IMR-90 (cell line): Measurements from ENCODE around the gene TESK2. TPM values are rescaled to one million over a fixed set of nuclear protein-coding genes. Genes with fewer than 3 reads are reported as not detected.

Experiments used
- ATAC-seq: fragments of 200-7000 bp; cut with Tn5 transposase; 2 replicates; pipeline ENCODE4 v1.9.1; 2020; ENCODE audit warnings: low read depth, mild to moderate bottlenecking, moderate library complexity
- BruUV-seq: library from RNA; stranded (reverse); fragments of 400-500 nt; replicated peaks from 2 replicates; lab custom pipeline; 2021; lab: Mats Ljungman, UMichigan
- CTCF ChIA-PET: fragments of 300-600 bp; formaldehyde crosslinking; extraction: SDS; loops from one replicate; lab custom pipeline; 2021; ENCODE audit warnings: antibody characterized with exemption; lab: Yijun Ruan, JAX
- POLR2A ChIA-PET: fragments of 300-600 bp; sonication (Branson Sonifier 250); formaldehyde crosslinking; loops from one replicate; lab custom pipeline; 2022; ENCODE audit warnings: antibody characterized with exemption; ENCODE audit not compliant: unreplicated experiment; lab: Charles Lee
- DNase-seq: peaks from one replicate; pipeline ENCODE4 v3.0.0; 2013
- H2AFZ ChIP-seq: replicated peaks from 2 replicates; pipeline ENCODE3; 2013; ENCODE audit warnings: low read length, mild to moderate bottlenecking; ENCODE audit not compliant: poor library complexity
- H2AK5ac ChIP-seq: 2 replicates; pipeline ENCODE4 v1.6.1; 2013; ENCODE audit warnings: low read depth, low read length, inconsistent platforms
- H2AK9ac ChIP-seq: replicated peaks from 2 replicates; pipeline ENCODE3; 2013; ENCODE audit warnings: mild to moderate bottlenecking, low read depth, low read length, moderate library complexity; ENCODE audit not compliant: poor library complexity
- H2BK120ac ChIP-seq: 2 replicates; pipeline ENCODE4 v1.6.1; 2013; ENCODE audit warnings: low read depth, low read length, inconsistent platforms
- H2BK15ac ChIP-seq: 3 replicates; pipeline ENCODE4 v1.6.1; 2013; ENCODE audit warnings: low read depth, low read length, inconsistent platforms
- H2BK20ac ChIP-seq: 2 replicates; pipeline ENCODE4 v1.6.1; 2013; ENCODE audit warnings: low read depth, mild to moderate bottlenecking, inconsistent platforms, low read length, moderate library complexity
- H2BK5ac ChIP-seq: 2 replicates; pipeline ENCODE4 v1.6.1; 2013; ENCODE audit warnings: mild to moderate bottlenecking, low read depth, low read length, inconsistent platforms; ENCODE audit not compliant: poor library complexity, severe bottlenecking
- H3K14ac ChIP-seq: replicated peaks from 2 replicates; pipeline ENCODE4 v1.6.1; 2013; ENCODE audit warnings: low read depth, low read length, inconsistent platforms
- H3K18ac ChIP-seq: 2 replicates; pipeline ENCODE4 v1.6.1; 2013; ENCODE audit warnings: low read depth, low read length, control low read depth
- H3K23ac ChIP-seq: 2 replicates; pipeline ENCODE4 v1.6.1; 2013; ENCODE audit warnings: low read depth, low read length, inconsistent platforms
- H3K27ac ChIP-seq: 2 replicates; pipeline ENCODE4 v1.5.1; 2013; ENCODE audit warnings: mild to moderate bottlenecking, control low read depth, low read length; ENCODE audit not compliant: insufficient read depth
- H3K27me3 ChIP-seq: 2 replicates; pipeline ENCODE4 v1.6.1; 2013; ENCODE audit warnings: low read length; ENCODE audit not compliant: control insufficient read depth, insufficient read depth
- H3K36me3 ChIP-seq: 2 replicates; pipeline ENCODE4 v1.6.1; 2013; ENCODE audit warnings: low read length, mixed read lengths; ENCODE audit not compliant: control insufficient read depth, insufficient read depth
- H3K4ac ChIP-seq: 2 replicates; pipeline ENCODE4 v1.6.1; 2013; ENCODE audit warnings: low read depth, low read length, inconsistent platforms
- H3K4me1 ChIP-seq: 2 replicates; pipeline ENCODE4 v1.6.1; 2013; ENCODE audit warnings: low read length, mixed read lengths; ENCODE audit not compliant: control insufficient read depth, insufficient read depth
- H3K4me2 ChIP-seq: 2 replicates; pipeline ENCODE4 v1.6.1; 2013; ENCODE audit warnings: low read depth, mild to moderate bottlenecking, control low read depth, low read length, moderate library complexity
- H3K4me3 ChIP-seq: 2 replicates; pipeline ENCODE4 v1.5.1; 2013; ENCODE audit warnings: low read depth, mild to moderate bottlenecking, control low read depth, low read length, moderate library complexity; ENCODE audit not compliant: insufficient read depth
- H3K56ac ChIP-seq: 2 replicates; pipeline ENCODE4 v1.6.1; 2013; ENCODE audit warnings: low read length, inconsistent platforms; ENCODE audit not compliant: insufficient read depth; ENCODE audit errors: extremely low read depth
- H3K79me1 ChIP-seq, 2 experiments: 2 replicates each; pipeline ENCODE4 v1.6.1; 2013; ENCODE audit warnings: low read length in 2 of 2, inconsistent platforms in 1 of 2, low read depth in 1 of 2
- H3K9ac ChIP-seq: 2 replicates; pipeline ENCODE4 v1.6.1; 2013; ENCODE audit warnings: low read depth, low read length, control low read depth
- H3K9me1 ChIP-seq: 2 replicates; pipeline ENCODE4 v1.6.1; 2013; ENCODE audit warnings: low read length, inconsistent platforms; ENCODE audit not compliant: insufficient read depth
- H3K9me3 ChIP-seq: 2 replicates; pipeline ENCODE4 v1.6.1; 2013; ENCODE audit warnings: low read length; ENCODE audit not compliant: control insufficient read depth, insufficient read depth
- H4K20me1 ChIP-seq: 2 replicates; pipeline ENCODE4 v1.6.1; 2013; ENCODE audit warnings: low read length, inconsistent platforms; ENCODE audit not compliant: insufficient read depth
- H4K5ac ChIP-seq: 2 replicates; pipeline ENCODE4 v1.6.1; 2013; ENCODE audit warnings: mild to moderate bottlenecking, low read depth, low read length, control low read depth
- H4K8ac ChIP-seq, 2 experiments: 2 replicates each; pipeline ENCODE4 v1.6.1; 2013; ENCODE audit warnings: low read depth in 2 of 2, low read length in 2 of 2, control low read depth in 1 of 2, inconsistent platforms in 1 of 2
- H4K91ac ChIP-seq: 2 replicates; pipeline ENCODE4 v1.6.1; 2013; ENCODE audit warnings: low read depth, low read length, inconsistent platforms; ENCODE audit not compliant: insufficient read depth
- BHLHE40 ChIP-seq: fragments of 150-350 bp; IDR thresholded peaks from 2 replicates; pipeline ENCODE4 v1.6.1; 2016; ENCODE audit warnings: mild to moderate bottlenecking, low read depth, low read length
- MAZ ChIP-seq: IDR thresholded peaks from 2 replicates; pipeline ENCODE4 v1.6.1; 2012; ENCODE audit warnings: low read depth, mild to moderate bottlenecking, low read length, improper control_type of control experiment, moderate library complexity, borderline replicate concordance
- NFE2L2 ChIP-seq: fragments of 150-350 bp; IDR thresholded peaks from 2 replicates; pipeline ENCODE4 v1.6.1; 2016; ENCODE audit warnings: low read depth, mild to moderate bottlenecking, low read length
- RCOR1 ChIP-seq: IDR thresholded peaks from 2 replicates; pipeline ENCODE4 v1.6.1; 2012; ENCODE audit warnings: mild to moderate bottlenecking, low read length, improper control_type of control experiment; ENCODE audit not compliant: insufficient replicate concordance
- SMC3 ChIP-seq: fragments of 150-350 bp; IDR thresholded peaks from 2 replicates; pipeline ENCODE4 v1.6.1; 2016; ENCODE audit warnings: low read depth, mild to moderate bottlenecking, antibody characterized with exemption, low read length, moderate library complexity
- WGBS, 2 experiments: methylation state at CpG; one replicate each; pipeline versions ENCODE4 v1.1.5 to v1.1.7; 2013; ENCODE audit warnings: missing lambda C conversion rate in 2 of 2; ENCODE audit not compliant: insufficient read length in 1 of 2; ENCODE audit errors: extremely low coverage in 2 of 2; 5-methylcytosine and 5-hydroxymethylcytosine counted together
- dilution Hi-C: fragments of 300-500 bp; cut with HindIII; formaldehyde crosslinking; loops from one replicate; pipeline ENCODE4 v1.14.3; 2018; ENCODE audit warnings: low sequenced_read_pairs; ENCODE audit not compliant: unreplicated experiment
- in situ Hi-C: fragments of 300-500 bp; cut with MboI; formaldehyde crosslinking; loops from 3 replicates; pipeline ENCODE4 v1.14.3; 2019; ENCODE audit warnings: low sequenced_read_pairs, inconsistent platforms, mixed read lengths
- intact Hi-C: fragments of 100-400 bp; cut with micrococcal nuclease; formaldehyde crosslinking; loops from 2 replicates; pipeline ENCODE4 v1.10.0; 2022
- polyA plus RNA-seq, 3 experiments: library from polyadenylated mRNA; depleted of rRNA; stranded (reverse); fragments of >200 nt; gene quantifications; 2 replicates each; pipeline ENCODE4 v1.2.3, GENCODE V29; 2012; ENCODE audit warnings: low replicate concordance in 1 of 3
- total RNA-seq: library from RNA; depleted of rRNA; stranded (reverse); fragments of >200 nt; gene quantifications from 2 replicates; pipeline ENCODE4 v1.2.3, GENCODE V29; 2012
- TF ChIP-seq, protein P1 (sequence below): conservative IDR thresholded peaks from 2 replicates; pipeline ENCODE4 v1.5.1; 2012; ENCODE audit warnings: mild to moderate bottlenecking, low read depth, low read length, improper control_type of control experiment

Gene TESK2
- total and polyA plus RNA-seq, 2 of the 4 experiments (the other 2 are of a cell fraction) = 0.90 to 1.3 TPM

GRCh38 chr1:45353685-45354084, 137.3 kb downstream of the TESK2 start:
- Histone ChIP-seq H2AFZ (no peak overlapping the region), H4K20me1 (no peaks in the 10 kb centered on the region), H4K8ac (no peak overlapping the region), H2AK9ac (no peak overlapping the region), H2AK5ac (no peak overlapping the region), H3K4me2 (no peak overlapping the region), H3K27me3 (no peaks in the 10 kb centered on the region), H3K27ac (no peak overlapping the region), H3K9me3 (no peaks in the 10 kb centered on the region), H3K9me1 (0 out of 2 replicates have a peak, but pooled peaks cover 3% of the 10 kb centered on the region), H3K4me3 (no peak overlapping the region), H3K18ac (no peak overlapping the region), H2BK120ac (no peak overlapping the region), H2BK20ac (no peak overlapping the region), H4K5ac (no peak overlapping the region), H3K23ac (no peak overlapping the region), H3K4ac (no peak overlapping the region), H3K14ac (no peak overlapping the region), H3K56ac (no peak overlapping the region), H2BK5ac (no peak overlapping the region), H2BK15ac (no peak overlapping the region), H4K91ac (no peak overlapping the region), H3K36me3 (no peaks in the 10 kb centered on the region), H3K79me1 (no peaks in the 10 kb centered on the region), H3K4me1 (peaks cover 5% of the 10 kb centered on the region; the same call in 1 of the 2 replicates), H3K9ac (no peak overlapping the region)
- DNase-seq = no peak
- POLR2A ChIA-PET = no interaction called here
- no peak for ATAC-seq
- CTCF ChIA-PET = no interaction called here
- intact Hi-C loops = no loop called here
- TF ChIP-seq MAZ (no peak), RCOR1 (no peak), BHLHE40 (no peak), NFE2L2 (no peak), SMC3 (no peak)
- TF ChIP-seq, protein P1, sequence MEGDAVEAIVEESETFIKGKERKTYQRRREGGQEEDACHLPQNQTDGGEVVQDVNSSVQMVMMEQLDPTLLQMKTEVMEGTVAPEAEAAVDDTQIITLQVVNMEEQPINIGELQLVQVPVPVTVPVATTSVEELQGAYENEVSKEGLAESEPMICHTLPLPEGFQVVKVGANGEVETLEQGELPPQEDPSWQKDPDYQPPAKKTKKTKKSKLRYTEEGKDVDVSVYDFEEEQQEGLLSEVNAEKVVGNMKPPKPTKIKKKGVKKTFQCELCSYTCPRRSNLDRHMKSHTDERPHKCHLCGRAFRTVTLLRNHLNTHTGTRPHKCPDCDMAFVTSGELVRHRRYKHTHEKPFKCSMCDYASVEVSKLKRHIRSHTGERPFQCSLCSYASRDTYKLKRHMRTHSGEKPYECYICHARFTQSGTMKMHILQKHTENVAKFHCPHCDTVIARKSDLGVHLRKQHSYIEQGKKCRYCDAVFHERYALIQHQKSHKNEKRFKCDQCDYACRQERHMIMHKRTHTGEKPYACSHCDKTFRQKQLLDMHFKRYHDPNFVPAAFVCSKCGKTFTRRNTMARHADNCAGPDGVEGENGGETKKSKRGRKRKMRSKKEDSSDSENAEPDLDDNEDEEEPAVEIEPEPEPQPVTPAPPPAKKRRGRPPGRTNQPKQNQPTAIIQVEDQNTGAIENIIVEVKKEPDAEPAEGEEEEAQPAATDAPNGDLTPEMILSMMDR = no peak
- in situ Hi-C loops = no loop called here
- dilution Hi-C loops = no loop called here
- BruUV-seq = no TSS peak
- 60% methylated on average over 1 of the region's 2 CpGs; no CpG with 5 or more reads in 1 of the 2 experiments for WGBS, 2 experiments
